OCI-LY7 (cell line): ENCODE data around the gene C2CD4C. TPM values are rescaled to one million over a fixed set of nuclear protein-coding genes. Genes with fewer than 3 reads are reported as not detected.

ENCODE experiments used
- BruUV-seq: library from RNA; stranded (reverse); fragments of 400-500 nt; replicated peaks from 2 replicates; lab custom pipeline; 2021; lab: Mats Ljungman, UMichigan
- CTCF ChIA-PET: fragments of 300-600 bp; sonication (Branson Sonifier 250); formaldehyde crosslinking; loops from one replicate; lab custom pipeline; 2022; ENCODE audit warnings: antibody characterized with exemption; ENCODE audit not compliant: unreplicated experiment; lab: Charles Lee
- POLR2A ChIA-PET: fragments of 300-600 bp; sonication (Branson Sonifier 250); formaldehyde crosslinking; loops from one replicate; lab custom pipeline; 2022; ENCODE audit warnings: antibody characterized with exemption; lab: Charles Lee
- DNase-seq: peaks from one replicate; pipeline ENCODE4 v3.0.0-alpha.2; 2015; ENCODE audit warnings: low spot score
- H2AFZ ChIP-seq: fragments of 200-600 bp; sonication (generic), shearing (Covaris generic); 2 replicates; pipeline ENCODE4 v1.6.1; 2014; ENCODE audit warnings: mild to moderate bottlenecking, antibody characterized with exemption, low read length, moderate library complexity
- H3K27ac ChIP-seq: fragments of 200-600 bp; sonication (generic); 2 replicates; pipeline ENCODE4 v1.5.1; 2014; ENCODE audit warnings: mixed run types, low read depth, mild to moderate bottlenecking, moderate library complexity, low read length, inconsistent platforms; ENCODE audit not compliant: poor library complexity, severe bottlenecking
- H3K36me3 ChIP-seq: fragments of 200-600 bp; sonication (generic); 2 replicates; pipeline ENCODE4 v1.6.1; 2014; ENCODE audit warnings: mild to moderate bottlenecking, antibody characterized with exemption, low read length, moderate library complexity, mixed read lengths; ENCODE audit not compliant: insufficient read depth
- H3K4me1 ChIP-seq: fragments of 200-600 bp; sonication (generic); 2 replicates; pipeline ENCODE4 v1.5.1; 2014; ENCODE audit warnings: mild to moderate bottlenecking, low read length; ENCODE audit not compliant: insufficient read depth, poor library complexity, severe bottlenecking
- H3K4me2 ChIP-seq: fragments of 200-600 bp; sonication (generic); 2 replicates; pipeline ENCODE4 v1.6.1; 2014; ENCODE audit warnings: mild to moderate bottlenecking, low read length
- H3K4me3 ChIP-seq: fragments of 200-600 bp; sonication (generic); 2 replicates; pipeline ENCODE4 v1.5.1; 2014; ENCODE audit warnings: mild to moderate bottlenecking, low read depth, low read length; ENCODE audit not compliant: poor library complexity, severe bottlenecking
- H3K79me2 ChIP-seq: fragments of 200-600 bp; sonication (generic); 2 replicates; pipeline ENCODE4 v1.6.1; 2016; ENCODE audit warnings: low read depth, mild to moderate bottlenecking, low read length, moderate library complexity, mixed read lengths; ENCODE audit not compliant: insufficient read depth
- H3K9me2 ChIP-seq: fragments of 200-600 bp; sonication (generic); 2 replicates; pipeline ENCODE4 v1.6.1; 2016; ENCODE audit warnings: mild to moderate bottlenecking, low read length, mixed read lengths; ENCODE audit not compliant: insufficient read depth
- H3K9me3 ChIP-seq: fragments of 200-600 bp; sonication (generic); 2 replicates; pipeline ENCODE4 v1.6.1; 2014; ENCODE audit warnings: mild to moderate bottlenecking, mixed run types, low read length, mixed read lengths
- H4K20me1 ChIP-seq: fragments of 200-600 bp; sonication (generic); 2 replicates; pipeline ENCODE4 v1.6.1; 2014; ENCODE audit warnings: mild to moderate bottlenecking, antibody characterized with exemption, low read length, moderate library complexity, mixed read lengths; ENCODE audit not compliant: insufficient read depth
- EZH2phosphoT487 ChIP-seq: fragments of 200-600 bp; sonication (generic); IDR thresholded peaks from 2 replicates; pipeline ENCODE4 v1.6.1; 2018; ENCODE audit warnings: low read depth, borderline replicate concordance, mild to moderate bottlenecking, mixed run types, antibody characterized with exemption, low read length, moderate library complexity, mixed read lengths
- intact Hi-C: fragments of 100-400 bp; cut with micrococcal nuclease; formaldehyde crosslinking; loops from one replicate; pipeline ENCODE4 v1.10.0; 2022; ENCODE audit not compliant: unreplicated experiment
- total RNA-seq, 2 experiments: library from RNA; depleted of rRNA in 1 of 2; stranded (reverse); fragments of >200 nt in 1 of 2; shearing (Covaris generic) in 1 of 2; gene quantifications; 2 replicates each; pipeline ENCODE4 v1.2.3, GENCODE V29; 2014 to 2022
- TF ChIP-seq, protein P1 (sequence below): fragments of 200-600 bp; sonication (generic); conservative IDR thresholded peaks from 2 replicates; pipeline ENCODE4 v1.5.1; 2014; ENCODE audit warnings: mild to moderate bottlenecking, antibody characterized with exemption, low read length, moderate library complexity, mixed read lengths

C2CD4C gene
- total RNA-seq, 2 experiments from 2014 or later, result 0.16 to 0.59 TPM

DNA sequence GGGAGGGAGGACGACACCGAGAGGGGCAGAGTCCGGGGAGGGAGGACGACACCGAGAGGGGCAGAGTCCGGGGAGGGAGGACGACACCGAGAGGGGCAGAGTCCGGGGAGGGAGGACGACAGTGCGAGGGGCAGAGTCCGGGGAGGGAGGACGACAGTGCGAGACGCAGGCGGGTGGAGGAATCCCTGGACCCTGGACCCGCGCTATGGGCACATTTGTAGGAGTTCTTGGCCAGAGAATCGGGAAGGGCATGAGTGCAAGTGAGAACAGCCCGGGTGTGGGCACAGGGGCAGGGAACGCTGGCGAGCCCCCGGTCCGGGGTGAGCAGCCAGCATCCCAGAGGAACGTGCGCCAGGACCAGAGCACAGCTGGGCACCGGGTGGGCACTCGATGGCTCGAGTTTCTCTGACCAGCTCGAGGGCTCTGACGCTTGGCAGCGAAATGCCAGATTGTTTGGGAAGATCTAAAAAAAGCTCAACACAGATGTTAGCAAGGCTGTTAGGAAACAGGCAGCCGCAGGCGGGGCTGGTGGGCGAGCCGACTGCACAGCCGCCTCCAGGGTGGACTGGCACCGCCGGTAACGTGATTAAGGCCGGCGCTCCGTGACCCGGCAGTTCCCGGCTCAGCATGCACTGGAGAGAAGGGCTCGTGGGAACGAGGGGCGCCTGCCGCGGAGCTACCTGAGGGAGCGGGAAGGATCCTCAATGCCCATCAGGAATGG, 17.9 kb upstream of the C2CD4C start:
- no peak for TF ChIP-seq EZH2phosphoT487
- TF ChIP-seq, protein P1, sequence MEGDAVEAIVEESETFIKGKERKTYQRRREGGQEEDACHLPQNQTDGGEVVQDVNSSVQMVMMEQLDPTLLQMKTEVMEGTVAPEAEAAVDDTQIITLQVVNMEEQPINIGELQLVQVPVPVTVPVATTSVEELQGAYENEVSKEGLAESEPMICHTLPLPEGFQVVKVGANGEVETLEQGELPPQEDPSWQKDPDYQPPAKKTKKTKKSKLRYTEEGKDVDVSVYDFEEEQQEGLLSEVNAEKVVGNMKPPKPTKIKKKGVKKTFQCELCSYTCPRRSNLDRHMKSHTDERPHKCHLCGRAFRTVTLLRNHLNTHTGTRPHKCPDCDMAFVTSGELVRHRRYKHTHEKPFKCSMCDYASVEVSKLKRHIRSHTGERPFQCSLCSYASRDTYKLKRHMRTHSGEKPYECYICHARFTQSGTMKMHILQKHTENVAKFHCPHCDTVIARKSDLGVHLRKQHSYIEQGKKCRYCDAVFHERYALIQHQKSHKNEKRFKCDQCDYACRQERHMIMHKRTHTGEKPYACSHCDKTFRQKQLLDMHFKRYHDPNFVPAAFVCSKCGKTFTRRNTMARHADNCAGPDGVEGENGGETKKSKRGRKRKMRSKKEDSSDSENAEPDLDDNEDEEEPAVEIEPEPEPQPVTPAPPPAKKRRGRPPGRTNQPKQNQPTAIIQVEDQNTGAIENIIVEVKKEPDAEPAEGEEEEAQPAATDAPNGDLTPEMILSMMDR, result no peak
- CTCF ChIA-PET, result no interaction called here
- H3K4me3 ChIP-seq, result no peak overlapping the region
- BruUV-seq, result no TSS peak
- no peak overlapping the region for H2AFZ ChIP-seq
- H3K36me3 ChIP-seq, result no peaks in the 10 kb centered on the region
- no peaks in the 10 kb centered on the region for H4K20me1 ChIP-seq
- H3K4me1 ChIP-seq, result no peaks in the 10 kb centered on the region
- no peak overlapping the region for H3K27ac ChIP-seq
- no peak overlapping the region for H3K4me2 ChIP-seq
- intact Hi-C loops, result no loop called here
- POLR2A ChIA-PET, result no interaction called here
- no peaks in the 10 kb centered on the region for H3K9me2 ChIP-seq
- no peaks in the 10 kb centered on the region for H3K79me2 ChIP-seq
- DNase-seq, result no peak
- H3K9me3 ChIP-seq, result no peaks in the 10 kb centered on the region

DNA sequence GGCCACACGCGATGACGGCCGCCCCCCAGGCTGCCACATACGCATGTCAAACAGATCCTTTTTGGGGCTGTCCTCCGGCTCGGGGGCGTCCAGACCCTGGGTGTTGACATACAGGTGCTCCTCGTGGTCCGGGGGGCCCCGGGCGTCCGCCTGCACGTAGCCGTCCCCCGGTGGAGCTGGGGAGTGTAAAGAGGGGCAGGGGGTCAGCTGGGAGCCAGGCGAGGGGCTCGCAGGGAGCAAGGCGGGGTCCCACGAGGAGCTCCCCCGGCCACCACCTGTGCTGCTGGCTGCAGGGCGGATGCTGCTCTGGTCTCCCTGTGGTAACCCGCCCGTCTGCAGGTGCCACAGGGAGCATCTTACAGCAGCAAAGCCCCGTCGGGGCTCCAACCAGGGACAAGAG, 16.1 kb upstream of the C2CD4C start:
- intact Hi-C loops, result no loop called here
- Histone ChIP-seq H3K36me3 (no peaks in the 10 kb centered on the region), H2AFZ (no peak overlapping the region), H3K4me1 (no peaks in the 10 kb centered on the region), H3K79me2 (no peaks in the 10 kb centered on the region), H3K4me2 (no peak overlapping the region), H3K9me3 (no peaks in the 10 kb centered on the region), H3K9me2 (no peaks in the 10 kb centered on the region), H4K20me1 (no peaks in the 10 kb centered on the region), H3K27ac (no peak overlapping the region), H3K4me3 (no peak overlapping the region)
- no TSS peak for BruUV-seq
- ChIA-PET CTCF (no interaction called here), POLR2A (no interaction called here)
- TF ChIP-seq EZH2phosphoT487, result no peak
- TF ChIP-seq, protein P1, result no peak
- no peak for DNase-seq

DNA sequence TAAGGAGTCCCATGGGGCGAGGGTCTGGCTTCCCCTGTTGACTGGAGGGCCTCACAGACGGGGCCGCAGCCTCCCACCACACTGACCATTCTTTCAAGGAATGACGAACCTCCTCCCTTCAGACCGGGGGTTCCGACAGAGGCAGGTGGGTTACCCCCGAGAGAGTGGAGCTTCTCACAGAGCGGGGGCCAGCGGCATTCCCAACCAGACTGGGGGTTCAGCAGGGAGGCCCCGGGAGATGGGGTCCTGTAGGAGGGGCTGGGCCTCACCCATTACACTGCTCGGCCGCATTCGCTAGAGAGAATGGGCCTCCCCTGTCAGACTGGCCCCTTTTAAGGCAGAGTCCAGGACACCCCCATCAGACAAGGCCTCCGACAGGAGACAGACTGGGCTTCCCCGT, 15.6 kb upstream of the C2CD4C start:
- no peak for TF ChIP-seq EZH2phosphoT487
- TF ChIP-seq, protein P1, result no peak
- no peak for DNase-seq
- BruUV-seq, result no TSS peak
- H2AFZ ChIP-seq, result no peak overlapping the region
- ChIA-PET POLR2A (no interaction called here), CTCF (no interaction called here)
- H3K4me2 ChIP-seq, result no peak overlapping the region
- H3K9me2 ChIP-seq, result no peaks in the 10 kb centered on the region
- no peaks in the 10 kb centered on the region for H3K36me3 ChIP-seq
- intact Hi-C loops, result no loop called here
- H4K20me1 ChIP-seq, result no peaks in the 10 kb centered on the region
- H3K79me2 ChIP-seq, result no peaks in the 10 kb centered on the region
- H3K4me1 ChIP-seq, result no peaks in the 10 kb centered on the region
- H3K9me3 ChIP-seq, result no peaks in the 10 kb centered on the region
- H3K27ac ChIP-seq, result no peak overlapping the region
- H3K4me3 ChIP-seq, result no peak overlapping the region
